ENCODE results near the gene HIP1. TPM values are rescaled to one million over a fixed set of nuclear protein-coding genes. Genes with fewer than 3 reads are reported as not detected.

The HIP1 gene
- total and polyA plus RNA-seq, 9 of the 15 experiments (the other 6 are each of a cell fraction or from before 2014, with no cell fraction given), result 2.4 to 13.7 (median 9.5) TPM

GRCh38 chr7:75629044-75629443, 109.7 kb downstream of the HIP1 start:
- peaks cover 8% of the 10 kb centered on the region for H3K9me3 ChIP-seq (replicated peaks; ENCODE audit: control insufficient read depth, insufficient read depth, low read depth, low read length)
- no peak overlapping the region for H3K9ac ChIP-seq (ENCODE audit: insufficient read depth in 1 of 2, low read depth in 2 of 2, low read length in 2 of 2)
- no peaks in the 10 kb centered on the region for H3K36me3 ChIP-seq (ENCODE audit: control insufficient read depth, insufficient read depth, low read length)
- H3K27ac ChIP-seq (ENCODE audit: extremely low read depth, low read depth, low read length), result no peak overlapping the region
- TF ChIP-seq GABPB1 (CRISPR knock-in tag; IDR thresholded peaks at IDR 0.05) (no peak), ZNF316 (IDR thresholded peaks at IDR 0.05) (no peak), TAL1 (IDR thresholded peaks at IDR 0.05) (no peak), FOXJ3 (CRISPR knock-in tag; IDR thresholded peaks at IDR 0.05) (no peak), RFX5 (IDR thresholded peaks at IDR 0.05; ENCODE audit: low read depth, low read length) (no peak)
- TF ChIP-seq, protein P1, sequence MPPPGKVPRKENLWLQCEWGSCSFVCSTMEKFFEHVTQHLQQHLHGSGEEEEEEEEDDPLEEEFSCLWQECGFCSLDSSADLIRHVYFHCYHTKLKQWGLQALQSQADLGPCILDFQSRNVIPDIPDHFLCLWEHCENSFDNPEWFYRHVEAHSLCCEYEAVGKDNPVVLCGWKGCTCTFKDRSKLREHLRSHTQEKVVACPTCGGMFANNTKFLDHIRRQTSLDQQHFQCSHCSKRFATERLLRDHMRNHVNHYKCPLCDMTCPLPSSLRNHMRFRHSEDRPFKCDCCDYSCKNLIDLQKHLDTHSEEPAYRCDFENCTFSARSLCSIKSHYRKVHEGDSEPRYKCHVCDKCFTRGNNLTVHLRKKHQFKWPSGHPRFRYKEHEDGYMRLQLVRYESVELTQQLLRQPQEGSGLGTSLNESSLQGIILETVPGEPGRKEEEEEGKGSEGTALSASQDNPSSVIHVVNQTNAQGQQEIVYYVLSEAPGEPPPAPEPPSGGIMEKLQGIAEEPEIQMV (tag; conservative IDR thresholded peaks at IDR 0.05; ENCODE audit: low read depth), result no peak
- no peaks in the 10 kb centered on the region for H4K20me1 ChIP-seq (replicated peaks; ENCODE audit: control insufficient read depth, insufficient read depth, low read length)
- CTCF ChIA-PET (ENCODE audit: low intra/inter-chr PET ratio), result no interaction called here
- DNase-seq (ENCODE audit: extremely low read depth in 1 of 4, low spot score in 3 of 4), result no peak
- no peak overlapping the region for H3K4me2 ChIP-seq (ENCODE audit: insufficient read depth, low read length)
- H3K4me3 ChIP-seq, result no peak overlapping the region
- no peak overlapping the region for H2AFZ ChIP-seq (ENCODE audit: low read depth, low read length)
- H3K27me3 ChIP-seq (ENCODE audit: control insufficient read depth in 2 of 2, insufficient read depth in 2 of 2, low read length in 2 of 2), result no peaks in the 10 kb centered on the region
- no peak for ATAC-seq
- no peaks in the 10 kb centered on the region for H3K9me1 ChIP-seq (ENCODE audit: control insufficient read depth, insufficient read depth, low read length)
- POLR2A ChIA-PET, result interaction anchor here (0.6 kb wide), 1 partner anchor 33 kb away, joined by 3 read pairs; no protein-coding TSS in a partner anchor
- peaks cover 8 to 18% of the 10 kb centered on the region in 2 experiments; a peak in 4 of 5 replicates for H3K4me1 ChIP-seq (replicated peaks in 1 of 2; ENCODE audit: control insufficient read depth in 2 of 2, insufficient read depth in 2 of 2, low read length in 2 of 2)
- intact Hi-C loops (cut with micrococcal nuclease) (no loop called here), in situ Hi-C loops (cut with MboI) (loop anchor here (25.0 kb wide), 1 partner anchor 1008 kb away; the partner anchor contains the start of gene POMZP3)
- no peak for FAIRE-seq
- no peaks in the 10 kb centered on the region for H3K79me2 ChIP-seq (ENCODE audit: control insufficient read depth, insufficient read depth, low read length)
- BruUV-seq (replicated peaks), result no TSS peak
- WGBS (ENCODE audit: insufficient coverage, low coverage, missing lambda C conversion rate), result 60% methylated on average over 8 of the region's 8 CpGs
